ENCODE data around the gene TMBIM1. TPM values are rescaled to one million over a fixed set of nuclear protein-coding genes. Genes with fewer than 3 reads are reported as not detected.

TMBIM1 gene
- total RNA-seq, 1 donor from 2014 or later, result 113 TPM

GRCh38 chr2:218260166-218260565 is 32.1 kb downstream of the TMBIM1 start:
- DNase-seq (ENCODE audit: extremely low read depth, low read depth, low spot score), result no peak

- no peak for DNase-seq (ENCODE audit: extremely low read depth, low read depth, low spot score)
These were observed 33.0 kb downstream of the TMBIM1 start for GRCh38 chr2:218259099-218259961.

- no peak for DNase-seq (ENCODE audit: extremely low read depth, low read depth, low spot score)
These were observed 34.8 kb downstream of the TMBIM1 start for GRCh38 chr2:218257390-218257981.

- DNase-seq (ENCODE audit: extremely low read depth, low read depth, low spot score), result no peak
These were observed 35.5 kb downstream of the TMBIM1 start for GRCh38 chr2:218256612-218257350.

- DNase-seq (ENCODE audit: extremely low read depth, low read depth, low spot score), result no peak
These were observed 36.9 kb downstream of the TMBIM1 start for GRCh38 chr2:218255446-218255845.

GRCh38 chr2:218253232-218253625 is 39.1 kb downstream of the TMBIM1 start:
- no peak for DNase-seq (ENCODE audit: extremely low read depth, low read depth, low spot score)

GRCh38 chr2:218252509-218253231 is 39.6 kb downstream of the TMBIM1 start:
- DNase-seq (ENCODE audit: extremely low read depth, low read depth, low spot score), result no peak

- no peak for DNase-seq (ENCODE audit: extremely low read depth, low read depth, low spot score)
These were observed 42.6 kb downstream of the TMBIM1 start for GRCh38 chr2:218249691-218250090.

- no peak for DNase-seq (ENCODE audit: extremely low read depth, low read depth, low spot score)
These were observed 47.1 kb downstream of the TMBIM1 start for GRCh38 chr2:218245214-218245613.

- no peak for DNase-seq (ENCODE audit: extremely low read depth, low read depth, low spot score)
These were observed 47.6 kb downstream of the TMBIM1 start for GRCh38 chr2:218244665-218245064.

GRCh38 chr2:218244204-218244603 is 48.1 kb downstream of the TMBIM1 start:
- DNase-seq (ENCODE audit: extremely low read depth, low read depth, low spot score), result no peak

GRCh38 chr2:218238887-218239286 is 53.4 kb downstream of the TMBIM1 start:
- DNase-seq (ENCODE audit: extremely low read depth, low read depth, low spot score), result no peak

GRCh38 chr2:218236829-218237228 is 55.5 kb downstream of the TMBIM1 start:
- DNase-seq (ENCODE audit: extremely low read depth, low read depth, low spot score), result no peak

GRCh38 chr2:218235017-218235416 is 57.3 kb downstream of the TMBIM1 start:
- DNase-seq (ENCODE audit: extremely low read depth, low read depth, low spot score), result no peak

- DNase-seq (ENCODE audit: extremely low read depth, low read depth, low spot score), result no peak
These were observed 57.8 kb downstream of the TMBIM1 start for GRCh38 chr2:218234521-218234920.

- no peak for DNase-seq (ENCODE audit: extremely low read depth, low read depth, low spot score)
These were observed 58.8 kb downstream of the TMBIM1 start for GRCh38 chr2:218233543-218233942.

- DNase-seq (ENCODE audit: extremely low read depth, low read depth, low spot score), result no peak
These were observed 61.4 kb downstream of the TMBIM1 start for GRCh38 chr2:218230882-218231281.

- no peak for DNase-seq (ENCODE audit: extremely low read depth, low read depth, low spot score)
These were observed 62.5 kb downstream of the TMBIM1 start for GRCh38 chr2:218229851-218230250.

- peak; percentile 64 for DNase-seq (ENCODE audit: extremely low read depth, low read depth, low spot score)
These were observed 63.1 kb downstream of the TMBIM1 start for GRCh38 chr2:218229239-218229638.

- no peak for DNase-seq (ENCODE audit: extremely low read depth, low read depth, low spot score)
These were observed 63.8 kb downstream of the TMBIM1 start for GRCh38 chr2:218228366-218229090.
